ENCODE results near the gene SLC25A6.

GRCh38 chrX:1434871-1435240 is 42.9 kb upstream of the SLC25A6 start:
- TF ChIP-seq EZH2phosphoT487 (IDR thresholded peaks at IDR 0.05; ENCODE audit: insufficient read depth, low read depth) (no peak), EZH2 (IDR thresholded peaks at IDR 0.05; ENCODE audit: insufficient read depth, poor library complexity, severe bottlenecking) (no peak)

Data from GM23248 (cell line).